ENCODE data around the gene RPA1. TPM values are rescaled to one million over a fixed set of nuclear protein-coding genes. Genes with fewer than 3 reads are reported as not detected.
"Not testable (repeated sequence)": the region's sequence is repeated elsewhere in the genome, so short reads cannot be mapped to it uniquely, and the experiment has no call there.

RPA1 gene
- total RNA-seq, 4 donors from 2014 or later: 15.9 to 108 (median 41.5) TPM

DNA sequence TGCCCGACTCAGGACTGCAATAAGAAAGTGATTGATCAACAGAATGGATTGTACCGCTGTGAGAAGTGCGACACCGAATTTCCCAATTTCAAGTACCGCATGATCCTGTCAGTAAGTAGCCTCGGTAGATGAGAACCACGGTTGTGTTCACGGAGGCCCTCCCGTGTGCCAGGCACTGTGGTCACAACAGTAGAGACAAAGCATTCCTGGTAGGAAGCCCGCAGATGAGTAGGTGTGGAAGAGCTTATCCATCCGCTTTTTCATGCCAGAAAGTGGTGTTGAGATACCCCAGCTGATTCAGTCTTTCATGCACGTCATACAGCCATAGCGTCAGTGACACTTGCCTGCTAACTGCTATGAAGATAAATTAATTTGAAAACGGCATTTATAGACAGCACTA, 58.9 kb downstream of the RPA1 start:
- intact Hi-C loops (cut with DNase I; ENCODE audit: low total_unique reads): no loop called here
- no peaks in the 10 kb centered on the region for H3K9me3 ChIP-seq
- H3K4me1 ChIP-seq: no peaks in the 10 kb centered on the region
- H3K27me3 ChIP-seq: no peaks in the 10 kb centered on the region
- TF ChIP-seq, protein P1, sequence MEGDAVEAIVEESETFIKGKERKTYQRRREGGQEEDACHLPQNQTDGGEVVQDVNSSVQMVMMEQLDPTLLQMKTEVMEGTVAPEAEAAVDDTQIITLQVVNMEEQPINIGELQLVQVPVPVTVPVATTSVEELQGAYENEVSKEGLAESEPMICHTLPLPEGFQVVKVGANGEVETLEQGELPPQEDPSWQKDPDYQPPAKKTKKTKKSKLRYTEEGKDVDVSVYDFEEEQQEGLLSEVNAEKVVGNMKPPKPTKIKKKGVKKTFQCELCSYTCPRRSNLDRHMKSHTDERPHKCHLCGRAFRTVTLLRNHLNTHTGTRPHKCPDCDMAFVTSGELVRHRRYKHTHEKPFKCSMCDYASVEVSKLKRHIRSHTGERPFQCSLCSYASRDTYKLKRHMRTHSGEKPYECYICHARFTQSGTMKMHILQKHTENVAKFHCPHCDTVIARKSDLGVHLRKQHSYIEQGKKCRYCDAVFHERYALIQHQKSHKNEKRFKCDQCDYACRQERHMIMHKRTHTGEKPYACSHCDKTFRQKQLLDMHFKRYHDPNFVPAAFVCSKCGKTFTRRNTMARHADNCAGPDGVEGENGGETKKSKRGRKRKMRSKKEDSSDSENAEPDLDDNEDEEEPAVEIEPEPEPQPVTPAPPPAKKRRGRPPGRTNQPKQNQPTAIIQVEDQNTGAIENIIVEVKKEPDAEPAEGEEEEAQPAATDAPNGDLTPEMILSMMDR (IDR thresholded peaks at IDR 0.05): no peak
- TF ChIP-seq POLR2A (IDR thresholded peaks at IDR 0.05): no peak
- H3K36me3 ChIP-seq: no peaks in the 10 kb centered on the region
- no peak overlapping the region for H3K27ac ChIP-seq
- H3K4me3 ChIP-seq: no peak overlapping the region
- no peak for DNase-seq

DNA sequence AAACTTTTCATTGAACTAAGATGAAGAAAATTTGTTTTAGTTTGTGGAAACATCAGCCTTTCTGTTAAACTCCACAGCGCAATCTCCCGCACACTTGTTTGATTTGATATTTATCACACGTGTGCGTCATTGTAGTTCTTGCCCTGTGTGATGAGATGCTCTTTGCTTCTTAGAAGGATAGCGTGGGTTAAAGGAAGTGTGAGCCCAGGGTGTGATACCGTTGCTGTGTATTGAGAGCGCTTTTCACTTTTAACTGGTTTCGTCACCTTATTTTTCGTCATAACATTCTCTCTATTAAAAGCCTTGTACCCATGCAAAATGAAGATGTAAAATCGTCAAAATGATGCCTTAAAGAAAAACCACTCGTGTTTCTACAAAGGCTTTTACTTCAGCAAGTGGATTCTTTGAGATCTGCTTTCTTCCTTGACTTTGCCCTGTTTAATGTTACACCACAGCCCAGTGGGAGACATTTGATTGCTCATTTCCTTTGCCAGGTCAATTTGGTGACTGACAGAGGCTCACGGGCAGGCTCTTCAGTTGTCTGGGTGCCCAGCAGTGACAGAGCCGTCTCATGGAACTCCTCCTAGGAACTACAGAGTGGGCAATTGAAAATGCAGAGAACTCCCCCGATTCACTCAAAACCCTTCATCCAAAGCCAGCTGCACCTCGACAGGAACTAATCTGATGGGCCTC, 61.1 kb downstream of the RPA1 start:
- no peak for DNase-seq
- H3K36me3 ChIP-seq: no peaks in the 10 kb centered on the region
- no peaks in the 10 kb centered on the region for H3K4me1 ChIP-seq
- no peak overlapping the region for H3K27ac ChIP-seq
- intact Hi-C loops (cut with DNase I; ENCODE audit: low total_unique reads): no loop called here
- no peaks in the 10 kb centered on the region for H3K9me3 ChIP-seq
- H3K4me3 ChIP-seq: no peak overlapping the region
- H3K27me3 ChIP-seq: no peaks in the 10 kb centered on the region
- TF ChIP-seq, protein P1 (IDR thresholded peaks at IDR 0.05): no peak
- no peak for TF ChIP-seq POLR2A (IDR thresholded peaks at IDR 0.05)

DNA sequence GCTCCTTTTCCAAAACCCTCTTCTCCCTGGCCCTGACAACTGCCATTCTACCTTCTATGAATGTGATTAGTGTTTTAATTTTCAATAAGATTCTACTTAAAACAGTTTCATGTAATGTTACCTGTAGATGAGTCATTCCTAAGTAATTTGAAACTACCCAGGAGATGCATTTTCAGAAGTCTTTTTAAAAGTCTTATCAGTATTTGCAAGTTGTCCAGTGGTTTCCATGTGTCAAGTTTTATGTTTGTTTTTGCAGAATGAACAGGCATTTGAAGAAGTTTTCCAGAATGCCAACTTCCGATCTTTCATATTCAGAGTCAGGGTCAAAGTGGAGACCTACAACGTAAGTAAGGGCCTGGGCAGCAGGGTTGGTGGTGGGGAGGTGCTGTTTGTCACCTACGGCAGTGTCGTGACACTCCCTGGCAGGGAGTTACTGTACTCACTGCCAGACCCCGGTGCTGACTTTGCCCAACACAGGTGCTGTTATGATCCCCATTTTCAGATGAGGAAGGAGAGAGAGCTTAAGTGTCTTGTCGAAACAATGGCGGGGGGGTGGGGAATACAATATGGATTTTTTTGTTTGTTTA, 65.0 kb downstream of the RPA1 start:
- no peak for DNase-seq
- H3K27me3 ChIP-seq: no peaks in the 10 kb centered on the region
- no peak overlapping the region for H3K27ac ChIP-seq
- TF ChIP-seq, protein P1 (IDR thresholded peaks at IDR 0.05): no peak
- no peak for TF ChIP-seq POLR2A (IDR thresholded peaks at IDR 0.05)
- no peak overlapping the region for H3K4me3 ChIP-seq
- intact Hi-C loops (cut with DNase I; ENCODE audit: low total_unique reads): no loop called here
- no peaks in the 10 kb centered on the region for H3K36me3 ChIP-seq
- no peaks in the 10 kb centered on the region for H3K9me3 ChIP-seq
- no peaks in the 10 kb centered on the region for H3K4me1 ChIP-seq

DNA sequence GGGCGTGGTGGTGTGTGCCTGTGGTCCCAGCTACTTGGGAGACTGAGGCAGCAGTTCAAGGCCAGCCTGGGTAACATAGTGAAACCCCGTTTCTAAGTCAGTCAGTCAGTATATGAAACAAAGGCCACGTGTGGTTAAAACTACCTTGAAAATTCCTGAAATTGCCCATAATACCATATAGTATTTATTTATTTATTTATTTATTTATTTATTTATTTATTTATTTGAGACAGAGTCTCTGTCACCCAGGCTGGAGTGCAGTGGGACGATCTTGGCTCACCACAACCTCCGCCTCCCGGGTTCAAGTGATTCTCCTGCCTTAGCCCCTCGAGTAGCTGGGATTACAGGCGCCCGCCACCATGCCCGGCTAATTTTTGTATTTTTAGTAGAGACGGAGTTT, 65.7 kb downstream of the RPA1 start:
- H3K27me3 ChIP-seq; H3K36me3 ChIP-seq; H3K27ac ChIP-seq; H3K4me3 ChIP-seq; intact Hi-C loops (cut with DNase I; ENCODE audit: low total_unique reads); H3K9me3 ChIP-seq; DNase-seq; H3K4me1 ChIP-seq: not testable (repeated sequence)

DNA sequence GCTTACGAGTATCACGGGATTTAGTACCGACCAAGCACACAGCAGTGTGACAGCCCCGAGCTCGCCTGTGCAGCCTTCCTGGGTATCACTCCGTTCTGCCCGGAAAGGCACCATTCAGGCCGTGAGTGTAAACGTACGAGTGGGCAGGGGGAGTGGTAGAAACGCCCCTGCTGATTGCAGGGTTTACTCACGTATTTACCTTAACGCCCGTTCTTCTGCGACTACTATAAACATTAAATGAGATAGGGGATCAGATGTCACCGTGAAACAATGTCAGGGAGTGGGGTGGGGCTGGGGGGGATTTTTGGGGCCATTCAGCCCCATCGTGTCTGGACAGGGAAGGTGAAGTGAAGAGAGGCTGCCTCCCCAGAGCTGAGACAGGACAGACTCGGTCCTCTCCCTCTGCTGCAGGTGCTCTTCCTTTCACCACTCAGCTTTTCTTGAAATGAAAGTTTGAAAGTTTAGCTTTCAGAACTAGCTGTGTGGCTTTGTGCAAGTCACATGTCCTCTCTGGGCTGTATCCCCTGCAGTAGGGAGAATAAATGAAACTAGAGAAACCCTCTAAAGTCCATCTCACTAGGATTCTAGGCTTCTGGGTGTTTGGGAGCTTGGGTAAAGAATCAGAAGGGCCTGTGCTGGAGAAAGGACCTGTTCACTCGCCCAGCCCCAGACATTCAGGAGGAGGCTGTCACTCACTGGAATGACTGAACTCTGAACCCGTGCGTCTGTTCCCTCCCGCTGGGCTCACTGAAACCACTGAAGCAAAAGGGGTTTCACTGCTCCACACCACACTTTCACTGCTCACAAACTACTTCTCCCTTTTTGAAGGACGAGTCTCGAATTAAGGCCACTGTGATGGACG, 66.7 kb downstream of the RPA1 start:
- no peaks in the 10 kb centered on the region for H3K4me1 ChIP-seq
- H3K27ac ChIP-seq: no peak overlapping the region
- intact Hi-C loops (cut with DNase I; ENCODE audit: low total_unique reads): no loop called here
- no peaks in the 10 kb centered on the region for H3K9me3 ChIP-seq
- H3K36me3 ChIP-seq: no peaks in the 10 kb centered on the region
- TF ChIP-seq POLR2A (IDR thresholded peaks at IDR 0.05): no peak
- TF ChIP-seq, protein P1 (IDR thresholded peaks at IDR 0.05): no peak
- H3K27me3 ChIP-seq: no peaks in the 10 kb centered on the region
- no peak for DNase-seq
- no peak overlapping the region for H3K4me3 ChIP-seq

Measured in uterus (tissue), 4 donors.